ENCODE data around the gene RASSF7.

GRCh38 chr11:540583-541432, 20.0 kb upstream of the RASSF7 start:
- TF ChIP-seq CTCF (IDR thresholded peaks at IDR 0.05) (no peak), POLR2A (IDR thresholded peaks at IDR 0.05) (no peak), POLR2AphosphoS5 (IDR thresholded peaks at IDR 0.05) (no peak)
